NT2/D1 (cell line): ENCODE data around the gene HAP1.
"Not testable (repeated sequence)": the region's sequence is repeated elsewhere in the genome, so short reads cannot be mapped to it uniquely, and the experiment has no call there.

Experiments used
- DNase-seq: peaks from one replicate; pipeline ENCODE4 v3.0.0-alpha.2; 2011; ENCODE audit warnings: low read depth, low spot score
- H3K27me3 ChIP-seq: 2 replicates; pipeline ENCODE4 v1.6.0; 2011; ENCODE audit warnings: mild to moderate bottlenecking; ENCODE audit not compliant: insufficient read length, insufficient read depth
- H3K36me3 ChIP-seq: 2 replicates; pipeline ENCODE4 v1.6.1; 2011; ENCODE audit warnings: mild to moderate bottlenecking, low read length, mixed read lengths; ENCODE audit not compliant: insufficient read depth, insufficient read length
- H3K4me1 ChIP-seq: 2 replicates; pipeline ENCODE4 v1.5.1; 2011; ENCODE audit not compliant: insufficient read depth, insufficient read length
- H3K4me3 ChIP-seq: 2 replicates; pipeline ENCODE4 v1.5.1; 2011; ENCODE audit warnings: low read depth; ENCODE audit not compliant: insufficient read length
- H3K9ac ChIP-seq: 2 replicates; pipeline ENCODE4 v1.6.0; 2011; ENCODE audit warnings: low read depth; ENCODE audit not compliant: insufficient read length
- H3K9me3 ChIP-seq: 2 replicates; pipeline ENCODE4 v1.5.1; 2011; ENCODE audit warnings: mild to moderate bottlenecking, low read length; ENCODE audit not compliant: insufficient read depth
- SUZ12 ChIP-seq: IDR thresholded peaks from 2 replicates; pipeline ENCODE4 v1.6.1; 2011; ENCODE audit not compliant: insufficient read length, insufficient read depth; ENCODE audit errors: extremely low read depth
- YY1 ChIP-seq: IDR thresholded peaks from 2 replicates; pipeline ENCODE4 v1.6.1; 2011; ENCODE audit not compliant: insufficient read length, insufficient read depth
- ZNF274 ChIP-seq: IDR thresholded peaks from 2 replicates; pipeline ENCODE4 v1.6.1; 2011; ENCODE audit warnings: mild to moderate bottlenecking, low read depth, low read length

Gene HAP1

GRCh38 chr17:41705271-41705991, 29.0 kb downstream of the HAP1 start:
- TF ChIP-seq ZNF274 (no peak), SUZ12 (no peak), YY1 (no peak)
- peak; percentile 59 for DNase-seq

DNA sequence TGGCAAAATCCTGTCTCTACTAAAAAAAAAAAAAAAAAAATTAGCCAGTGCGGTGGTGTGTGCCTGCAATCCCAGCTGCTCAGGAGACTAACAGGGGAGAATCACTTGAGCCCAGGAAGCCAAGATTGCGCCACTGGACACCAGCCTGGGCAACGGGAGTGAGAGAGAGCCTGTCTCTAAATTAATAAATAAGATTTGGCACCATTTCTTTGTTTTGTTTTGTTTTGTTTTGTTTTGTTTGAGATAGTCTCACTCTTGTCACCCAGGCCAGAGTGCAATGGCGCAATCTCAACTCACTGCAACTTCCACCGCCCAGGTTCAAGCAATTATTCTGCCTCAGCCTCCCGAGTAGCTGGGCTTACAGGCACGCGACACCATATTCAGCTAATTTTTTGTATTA, 31.7 kb downstream of the HAP1 start:
- Histone ChIP-seq H3K9ac (no peak overlapping the region), H3K27me3 (peaks cover 60% of the 10 kb centered on the region), H3K4me3 (no peak overlapping the region), H3K9me3 (peaks cover 3% of the 10 kb centered on the region), H3K36me3 (no peaks in the 10 kb centered on the region), H3K4me1 (peaks cover 14% of the 10 kb centered on the region)
- DNase-seq = no peak
- TF ChIP-seq YY1 (no peak), SUZ12 (no peak), ZNF274 (no peak)

More at GRCh38 chr17:41705271-41705991, 29.0 kb downstream of the HAP1 start:
- Histone ChIP-seq H3K4me1 (peaks cover 18% of the 10 kb centered on the region), H3K36me3 (no peaks in the 10 kb centered on the region), H3K9ac (no peak overlapping the region), H3K27me3 (peaks cover 86% of the 10 kb centered on the region), H3K9me3 (peaks cover 10% of the 10 kb centered on the region), H3K4me3 (no peak overlapping the region)

DNA sequence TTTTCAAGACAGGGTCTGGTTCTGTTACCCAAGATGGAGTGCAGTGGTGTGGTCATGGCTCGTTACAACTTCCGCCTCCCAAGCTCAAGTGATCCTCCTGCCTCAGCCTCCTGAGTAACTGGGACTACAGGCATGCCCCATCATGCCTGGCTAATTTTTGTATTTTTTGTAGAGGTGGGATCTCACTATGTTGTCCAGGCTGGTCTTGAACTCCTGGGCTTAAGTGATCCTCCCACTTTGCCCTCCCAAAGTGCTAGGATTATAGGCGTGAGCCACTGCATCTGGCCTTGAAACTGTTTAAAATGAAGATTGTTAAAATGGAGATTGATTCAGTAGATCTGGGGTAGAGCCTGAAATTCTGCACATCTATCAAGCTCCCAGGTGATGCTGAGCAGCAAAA, 33.6 kb downstream of the HAP1 start:
- H3K4me1 ChIP-seq, H3K36me3 ChIP-seq, H3K9ac ChIP-seq, H3K9me3 ChIP-seq, DNase-seq, H3K4me3 ChIP-seq: not testable (repeated sequence)
- peaks cover 42% of the 10 kb centered on the region for H3K27me3 ChIP-seq

DNA sequence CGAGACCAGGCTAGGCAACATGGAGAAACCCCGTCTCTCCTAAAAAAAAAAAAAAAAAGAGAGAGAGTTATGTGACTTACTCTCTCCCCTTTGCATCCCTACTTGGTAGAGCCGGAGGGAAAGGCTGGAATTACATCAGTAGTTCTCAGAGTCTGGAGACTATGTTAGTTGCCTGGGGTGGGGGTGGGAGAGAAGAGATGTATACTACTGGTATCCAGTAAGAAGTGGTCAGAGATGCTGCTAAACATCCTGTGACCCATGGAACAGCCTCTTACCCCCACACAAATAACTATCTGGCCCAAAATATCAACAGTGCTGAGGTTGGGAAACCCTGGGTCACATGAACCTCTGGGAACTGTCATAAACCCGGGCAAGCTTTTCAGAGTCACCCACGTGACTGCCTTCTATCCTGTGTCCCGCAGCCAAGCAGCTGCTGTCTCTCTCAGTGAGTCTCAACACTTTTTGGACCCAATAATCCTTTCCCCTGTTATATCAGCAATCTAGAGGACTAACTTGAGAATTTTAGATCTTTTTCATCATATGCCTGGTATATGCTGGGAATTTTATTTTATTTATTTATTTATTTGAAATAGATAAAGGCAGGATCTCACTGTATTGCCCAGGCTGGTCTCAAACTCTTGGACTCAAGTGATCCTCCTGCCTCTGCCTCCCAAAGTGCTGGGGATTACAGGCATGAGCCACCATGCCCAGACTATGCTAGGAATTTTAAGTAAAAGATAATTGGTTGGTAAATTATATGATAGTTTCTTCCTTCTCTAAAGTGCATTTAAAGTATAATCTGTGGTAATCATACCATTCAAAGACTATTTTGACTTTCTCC, 37.1 kb downstream of the HAP1 start:
- TF ChIP-seq YY1 (no peak), SUZ12 (no peak), ZNF274 (no peak)
- DNase-seq = no peak

GRCh38 chr17:41695954-41696757, 38.3 kb downstream of the HAP1 start:
- H3K9me3 ChIP-seq = no peaks in the 10 kb centered on the region
- H3K4me1 ChIP-seq = peaks cover 2% of the 10 kb centered on the region
- DNase-seq = no peak
- TF ChIP-seq YY1 = no peak
- H3K4me3 ChIP-seq = no peak overlapping the region
- H3K36me3 ChIP-seq = peaks cover 40% of the 10 kb centered on the region
- H3K9ac ChIP-seq = no peak overlapping the region
- peaks cover 6% of the 10 kb centered on the region for H3K27me3 ChIP-seq

More for the DNA sequence above, 37.1 kb downstream of the HAP1 start:
- Histone ChIP-seq H3K4me1 (peaks cover 2% of the 10 kb centered on the region), H3K9ac (no peak overlapping the region), H3K9me3 (no peaks in the 10 kb centered on the region), H3K27me3 (peaks cover 18% of the 10 kb centered on the region), H3K36me3 (peaks cover 28% of the 10 kb centered on the region), H3K4me3 (no peak overlapping the region)

GRCh38 chr17:41695134-41695661, 39.2 kb downstream of the HAP1 start:
- no peaks in the 10 kb centered on the region for H3K9me3 ChIP-seq
- H3K4me3 ChIP-seq = no peak overlapping the region
- no peak for DNase-seq
- H3K9ac ChIP-seq = no peak overlapping the region
- peaks cover 2% of the 10 kb centered on the region for H3K4me1 ChIP-seq
- no peaks in the 10 kb centered on the region for H3K27me3 ChIP-seq
- TF ChIP-seq YY1 = no peak
- no peak for TF ChIP-seq ZNF274
- TF ChIP-seq SUZ12 = no peak
- H3K36me3 ChIP-seq = peaks cover 50% of the 10 kb centered on the region
